HG02678 (cell line): ENCODE measurements around the gene HDDC3.

ENCODE experiments used
- ATAC-seq: cut with Tn5 transposase; IDR thresholded peaks from one replicate; pipeline ENCODE4 v1.9.1; 2021; ENCODE audit warnings: mild to moderate bottlenecking, moderate library complexity; ENCODE audit not compliant: unreplicated experiment

The HDDC3 gene

DNA sequence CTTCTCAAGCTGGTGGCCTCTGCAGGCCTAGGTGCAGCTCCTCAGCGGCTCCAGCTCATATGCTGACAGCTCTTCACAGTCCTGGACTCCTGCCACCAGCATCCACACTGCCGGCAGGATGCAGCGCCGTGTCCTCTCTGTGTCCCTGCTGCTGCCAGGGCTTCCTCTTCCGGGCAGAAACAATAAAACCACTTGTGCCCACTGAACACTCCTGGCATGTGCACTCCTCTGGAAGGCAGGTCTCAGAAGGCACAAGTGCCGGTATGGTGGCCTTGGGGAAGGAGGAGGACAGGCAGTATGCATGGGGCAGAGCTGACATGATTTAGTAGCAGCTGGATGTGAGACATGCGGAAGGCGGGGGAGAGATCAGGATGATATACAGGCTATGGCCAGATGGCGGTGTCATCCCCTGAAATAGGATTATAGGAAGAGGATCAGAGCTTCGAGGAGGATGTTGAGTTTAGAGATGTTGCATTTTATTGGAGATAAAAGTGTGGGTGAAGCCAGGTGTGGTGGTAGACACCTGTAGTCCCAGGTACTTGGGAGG is 36.7 kb downstream of the HDDC3 start:
- no peak for ATAC-seq

- ATAC-seq: no peak
Observed at GRCh38 chr15:90893175-90894090, 38.9 kb downstream of the HDDC3 start.

GRCh38 chr15:90892498-90893174 is 39.7 kb downstream of the HDDC3 start:
- ATAC-seq: no peak

- ATAC-seq: no peak
Observed at GRCh38 chr15:90892023-90892422, 40.3 kb downstream of the HDDC3 start.

DNA sequence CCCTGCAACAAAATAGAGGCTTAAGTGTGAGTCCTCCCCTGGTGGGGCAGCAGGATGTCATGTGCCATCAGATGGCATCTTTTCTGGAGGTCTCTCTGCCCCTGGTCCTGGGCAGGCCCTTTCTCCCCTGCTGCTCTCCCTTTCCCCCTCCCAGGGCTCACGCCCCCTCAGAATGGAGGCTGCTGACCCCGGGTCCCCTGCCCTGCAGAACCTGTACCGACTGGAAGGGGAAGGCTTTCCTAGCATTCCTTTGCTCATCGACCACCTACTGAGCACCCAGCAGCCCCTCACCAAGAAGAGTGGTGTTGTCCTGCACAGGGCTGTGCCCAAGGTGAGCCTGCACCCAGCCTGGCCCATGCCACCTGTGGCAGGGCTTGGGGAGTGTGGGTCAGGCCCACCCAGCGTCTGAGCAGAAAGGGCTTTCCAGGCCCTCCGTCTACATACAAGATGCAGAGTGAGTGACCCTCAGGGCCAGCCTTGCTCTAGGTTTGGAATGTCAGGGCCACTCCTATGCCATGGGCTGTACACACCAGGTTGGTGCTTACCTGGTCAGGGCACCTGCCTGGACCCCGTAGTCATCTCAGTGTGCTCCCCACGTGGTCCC is 40.9 kb downstream of the HDDC3 start:
- no peak for ATAC-seq

DNA sequence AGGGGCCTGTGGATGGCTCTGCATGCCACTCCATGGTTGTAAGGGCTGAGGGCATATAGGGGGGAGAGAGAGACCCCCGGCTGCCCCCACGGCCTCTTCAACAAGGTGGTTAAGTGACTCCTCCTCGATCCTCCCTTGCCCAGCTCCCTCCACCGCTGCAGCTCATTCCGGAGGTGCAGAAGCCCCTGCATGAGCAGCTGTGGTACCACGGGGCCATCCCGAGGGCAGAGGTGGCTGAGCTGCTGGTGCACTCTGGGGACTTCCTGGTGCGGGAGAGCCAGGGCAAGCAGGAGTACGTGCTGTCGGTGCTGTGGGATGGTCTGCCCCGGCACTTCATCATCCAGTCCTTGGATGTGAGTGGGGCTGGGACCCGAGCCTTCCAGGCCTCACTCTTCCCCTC is 41.5 kb downstream of the HDDC3 start:
- ATAC-seq: no peak

DNA sequence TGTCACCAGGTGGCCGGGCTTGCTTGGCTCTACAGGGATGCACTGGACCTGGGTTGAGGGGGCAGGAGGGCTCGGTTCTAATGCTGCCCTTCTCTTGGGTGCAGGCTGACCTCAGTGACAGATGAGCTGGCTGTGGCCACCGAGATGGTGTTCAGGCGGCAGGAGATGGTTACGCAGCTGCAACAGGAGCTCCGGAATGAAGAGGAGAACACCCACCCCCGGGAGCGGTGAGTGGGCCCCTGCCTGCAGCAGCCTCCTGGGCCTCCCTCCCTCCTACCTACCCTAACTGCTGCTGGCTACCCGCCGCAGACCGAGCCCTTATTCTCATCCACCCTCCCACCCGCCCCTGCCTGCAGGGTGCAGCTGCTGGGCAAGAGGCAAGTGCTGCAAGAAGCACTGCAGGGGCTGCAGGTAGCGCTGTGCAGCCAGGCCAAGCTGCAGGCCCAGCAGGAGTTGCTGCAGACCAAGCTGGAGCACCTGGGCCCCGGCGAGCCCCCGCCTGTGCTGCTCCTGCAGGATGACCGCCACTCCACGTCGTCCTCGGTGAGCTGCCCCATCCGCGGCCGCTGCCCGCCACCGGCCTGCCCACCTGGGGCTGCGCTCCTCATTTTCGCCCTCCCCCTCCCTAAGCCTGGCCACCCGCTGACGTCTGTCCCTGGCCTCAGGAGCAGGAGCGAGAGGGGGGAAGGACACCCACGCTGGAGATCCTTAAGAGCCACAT is 42.5 kb downstream of the HDDC3 start:
- no peak for ATAC-seq

DNA sequence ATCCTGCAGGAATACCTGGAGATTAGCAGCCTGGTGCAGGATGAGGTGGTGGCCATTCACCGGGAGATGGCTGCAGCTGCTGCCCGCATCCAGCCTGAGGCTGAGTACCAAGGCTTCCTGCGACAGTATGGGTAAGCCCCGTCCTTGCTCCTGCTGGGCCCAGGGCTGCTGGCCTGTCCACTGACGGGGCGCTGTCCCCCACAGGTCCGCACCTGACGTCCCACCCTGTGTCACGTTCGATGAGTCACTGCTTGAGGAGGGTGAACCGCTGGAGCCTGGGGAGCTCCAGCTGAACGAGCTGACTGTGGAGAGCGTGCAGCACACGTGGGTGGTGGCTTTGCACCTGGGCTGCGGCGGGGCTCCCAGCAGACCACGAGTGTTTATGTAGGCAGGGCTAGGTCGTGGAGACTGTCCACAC is 43.0 kb downstream of the HDDC3 start:
- ATAC-seq: no peak

- ATAC-seq: no peak
Observed at GRCh38 chr15:90887037-90887481, 45.3 kb downstream of the HDDC3 start.

DNA sequence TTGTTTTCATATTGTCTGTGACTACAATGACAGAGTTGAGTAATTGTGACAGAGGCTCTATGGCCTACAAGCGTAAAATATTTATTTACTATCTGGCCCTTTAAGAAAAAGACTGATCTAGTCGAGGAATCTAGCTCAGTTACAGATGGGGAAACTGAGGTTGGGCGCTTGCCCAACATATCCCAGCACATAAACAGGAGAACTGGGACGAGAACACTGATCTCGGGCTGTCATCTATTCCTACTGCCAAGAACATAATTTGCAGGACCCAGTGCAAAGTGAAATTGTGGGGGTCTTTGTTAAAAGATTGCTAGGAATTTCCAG is 46.1 kb downstream of the HDDC3 start:
- no peak for ATAC-seq

GRCh38 chr15:90885432-90886290 is 46.7 kb downstream of the HDDC3 start:
- ATAC-seq: peak; percentile 45

- ATAC-seq: no peak
Observed at GRCh38 chr15:90884719-90885431, 47.5 kb downstream of the HDDC3 start.

- ATAC-seq: no peak
Observed at GRCh38 chr15:90883976-90884718, 48.2 kb downstream of the HDDC3 start, which contains the start of gene FES. Gene FES (plus strand): TSS chr15:90884504. CDS start chr15:90885046, 542 bp downstream.

DNA sequence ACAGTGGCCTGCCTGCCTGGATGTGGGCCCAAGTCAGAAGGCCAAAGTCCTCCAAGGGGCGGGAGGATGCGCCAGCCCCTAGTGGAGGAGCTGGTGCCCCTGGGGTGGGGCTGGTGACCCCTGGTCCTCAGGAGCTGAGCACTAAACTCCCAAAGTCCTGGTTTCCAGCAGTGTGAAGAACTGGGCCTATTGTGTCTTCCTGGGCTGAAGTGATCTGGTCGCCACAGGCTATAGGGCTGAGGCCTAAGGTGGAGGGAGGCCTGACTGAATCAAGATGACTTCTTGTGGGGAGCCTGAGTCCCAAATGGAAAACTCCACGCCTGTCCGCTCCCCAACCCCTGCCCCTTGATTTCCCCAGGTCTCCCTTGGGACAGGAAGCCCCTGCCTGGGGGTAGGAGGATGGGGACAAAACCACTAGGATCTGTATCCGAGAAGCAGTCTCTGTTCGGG is 48.8 kb downstream of the HDDC3 start:
- ATAC-seq: no peak

DNA sequence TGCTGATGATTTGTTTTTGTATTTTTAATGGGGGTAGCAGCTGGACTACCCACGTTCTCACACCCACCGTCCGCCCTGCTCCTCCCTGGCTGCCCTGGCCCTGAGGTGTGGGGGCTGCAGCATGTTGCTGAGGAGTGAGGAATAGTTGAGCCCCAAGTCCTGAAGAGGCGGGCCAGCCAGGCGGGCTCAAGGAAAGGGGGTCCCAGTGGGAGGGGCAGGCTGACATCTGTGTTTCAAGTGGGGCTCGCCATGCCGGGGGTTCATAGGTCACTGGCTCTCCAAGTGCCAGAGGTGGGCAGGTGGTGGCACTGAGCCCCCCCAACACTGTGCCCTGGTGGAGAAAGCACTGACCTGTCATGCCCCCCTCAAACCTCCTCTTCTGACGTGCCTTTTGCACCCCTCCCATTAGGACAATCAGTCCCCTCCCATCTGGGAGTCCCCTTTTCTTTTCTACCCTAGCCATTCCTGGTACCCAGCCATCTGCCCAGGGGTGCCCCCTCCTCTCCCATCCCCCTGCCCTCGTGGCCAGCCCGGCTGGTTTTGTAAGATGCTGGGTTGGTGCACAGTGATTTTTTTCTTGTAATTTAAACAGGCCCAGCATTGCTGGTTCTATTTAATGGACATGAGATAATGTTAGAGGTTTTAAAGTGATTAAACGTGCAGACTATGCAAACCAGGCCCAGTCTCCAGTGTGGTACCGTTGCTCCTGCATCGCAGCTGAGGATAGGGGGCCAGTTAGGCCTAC is 49.4 kb downstream of the HDDC3 start:
- no peak for ATAC-seq

GRCh38 chr15:90881978-90882721 is 50.2 kb downstream of the HDDC3 start:
- ATAC-seq: no peak
